ENCODE results near the gene EIF4E1B. TPM values are rescaled to one million over a fixed set of nuclear protein-coding genes. Genes with fewer than 3 reads are reported as not detected.

Gene EIF4E1B
- total RNA-seq, 2 experiments from 2014 or later, result not detected

- Mint-ChIP-seq H3K9me3 (ENCODE audit: insufficient read depth) (no peaks in the 10 kb centered on the region), H3K4me3 (no peak overlapping the region), H3K36me3 (ENCODE audit: low read depth) (no peaks in the 10 kb centered on the region), H3K27me3 (ENCODE audit: low read depth) (peaks cover 31% of the 10 kb centered on the region), H3K4me1 (ENCODE audit: low read depth) (no peaks in the 10 kb centered on the region), H3K27ac (no peak overlapping the region)
- DNase-seq (no peak), ATAC-seq (no peak)
- ChIA-PET CTCF (interaction anchor here (0.7 kb wide), 1 partner anchor 583 kb away, joined by 3 read pairs; no protein-coding TSS in a partner anchor), POLR2A (no interaction called here)
Observed at GRCh38 chr5:176687881-176688280, 57.4 kb downstream of the EIF4E1B start.

- Mint-ChIP-seq H3K36me3 (ENCODE audit: low read depth) (no peaks in the 10 kb centered on the region), H3K4me3 (no peak overlapping the region), H3K27me3 (ENCODE audit: low read depth) (peaks cover 38% of the 10 kb centered on the region), H3K4me1 (ENCODE audit: low read depth) (no peaks in the 10 kb centered on the region), H3K27ac (no peak overlapping the region), H3K9me3 (ENCODE audit: insufficient read depth) (no peaks in the 10 kb centered on the region)
- DNase-seq, result no peak
- no peak for ATAC-seq
- POLR2A ChIA-PET, result no interaction called here
- CTCF ChIA-PET, result interaction anchor here (1.5 kb wide), 1 partner anchor 30 kb away, joined by 8 read pairs; no protein-coding TSS in a partner anchor
Observed at GRCh38 chr5:176690911-176691310, 60.4 kb downstream of the EIF4E1B start.

GRCh38 chr5:176691524-176691923, 61.0 kb downstream of the EIF4E1B start:
- Mint-ChIP-seq H3K27me3 (ENCODE audit: low read depth) (peaks cover 41% of the 10 kb centered on the region), H3K4me1 (ENCODE audit: low read depth) (no peaks in the 10 kb centered on the region), H3K9me3 (ENCODE audit: insufficient read depth) (no peaks in the 10 kb centered on the region), H3K36me3 (ENCODE audit: low read depth) (no peaks in the 10 kb centered on the region), H3K4me3 (no peak overlapping the region), H3K27ac (no peak overlapping the region)
- no peak for DNase-seq
- CTCF ChIA-PET, result interaction anchor here (1.5 kb wide), 1 partner anchor 31 kb away, joined by 8 read pairs; no protein-coding TSS in a partner anchor
- POLR2A ChIA-PET, result no interaction called here
- no peak for ATAC-seq

GRCh38 chr5:176692326-176692725, 61.9 kb downstream of the EIF4E1B start:
- Mint-ChIP-seq H3K27ac (no peak overlapping the region), H3K27me3 (ENCODE audit: low read depth) (peaks cover 49% of the 10 kb centered on the region), H3K9me3 (ENCODE audit: insufficient read depth) (no peaks in the 10 kb centered on the region), H3K36me3 (ENCODE audit: low read depth) (no peaks in the 10 kb centered on the region), H3K4me3 (no peak overlapping the region), H3K4me1 (ENCODE audit: low read depth) (no peaks in the 10 kb centered on the region)
- ATAC-seq (no peak), DNase-seq (no peak)
- CTCF ChIA-PET, result no interaction called here
- POLR2A ChIA-PET, result no interaction called here

GRCh38 chr5:176692839-176693476, 62.5 kb downstream of the EIF4E1B start:
- ChIA-PET CTCF (interaction anchor here (2.4 kb wide), 1 partner anchor 32 kb away, joined by 11 read pairs; no protein-coding TSS in a partner anchor), POLR2A (no interaction called here)
- no peaks in the 10 kb centered on the region for H3K4me1 Mint-ChIP-seq (ENCODE audit: low read depth)
- peaks cover 55% of the 10 kb centered on the region for H3K27me3 Mint-ChIP-seq (ENCODE audit: low read depth)
- H3K4me3 Mint-ChIP-seq, result no peak overlapping the region
- no peak overlapping the region for H3K27ac Mint-ChIP-seq
- no peaks in the 10 kb centered on the region for H3K9me3 Mint-ChIP-seq (ENCODE audit: insufficient read depth)
- no peak for ATAC-seq
- no peak for DNase-seq
- H3K36me3 Mint-ChIP-seq (ENCODE audit: low read depth), result no peaks in the 10 kb centered on the region

- Mint-ChIP-seq H3K27me3 (ENCODE audit: low read depth) (peaks cover 59% of the 10 kb centered on the region), H3K9me3 (ENCODE audit: insufficient read depth) (no peaks in the 10 kb centered on the region), H3K36me3 (ENCODE audit: low read depth) (no peaks in the 10 kb centered on the region), H3K4me3 (no peak overlapping the region), H3K27ac (no peak overlapping the region), H3K4me1 (ENCODE audit: low read depth) (no peaks in the 10 kb centered on the region)
- no peak for ATAC-seq
- no peak for DNase-seq
- POLR2A ChIA-PET, result no interaction called here
- CTCF ChIA-PET, result interaction anchor here (2.4 kb wide), 1 partner anchor 33 kb away, joined by 11 read pairs; no protein-coding TSS in a partner anchor
Observed at GRCh38 chr5:176693477-176693851, 63.0 kb downstream of the EIF4E1B start.

- POLR2A ChIA-PET, result no interaction called here
- Mint-ChIP-seq H3K9me3 (ENCODE audit: insufficient read depth) (no peaks in the 10 kb centered on the region), H3K4me3 (no peak overlapping the region), H3K4me1 (ENCODE audit: low read depth) (no peaks in the 10 kb centered on the region), H3K27ac (no peak overlapping the region), H3K36me3 (ENCODE audit: low read depth) (no peaks in the 10 kb centered on the region), H3K27me3 (ENCODE audit: low read depth) (peaks cover 66% of the 10 kb centered on the region)
- no peak for ATAC-seq
- CTCF ChIA-PET, result interaction anchor here (2.4 kb wide), 1 partner anchor 34 kb away, joined by 11 read pairs; no protein-coding TSS in a partner anchor
- DNase-seq, result no peak
Observed at GRCh38 chr5:176694146-176694545, 63.7 kb downstream of the EIF4E1B start.

GRCh38 chr5:176694631-176695030, 64.2 kb downstream of the EIF4E1B start:
- peaks cover 64% of the 10 kb centered on the region for H3K27me3 Mint-ChIP-seq (ENCODE audit: low read depth)
- ATAC-seq (no peak), DNase-seq (no peak)
- POLR2A ChIA-PET, result no interaction called here
- no peaks in the 10 kb centered on the region for H3K36me3 Mint-ChIP-seq (ENCODE audit: low read depth)
- H3K9me3 Mint-ChIP-seq (ENCODE audit: insufficient read depth), result no peaks in the 10 kb centered on the region
- H3K4me3 Mint-ChIP-seq, result no peak overlapping the region
- H3K27ac Mint-ChIP-seq, result no peak overlapping the region
- CTCF ChIA-PET, result interaction anchor here (2.4 kb wide), 1 partner anchor 34 kb away, joined by 11 read pairs; no protein-coding TSS in a partner anchor
- H3K4me1 Mint-ChIP-seq (ENCODE audit: low read depth), result no peaks in the 10 kb centered on the region

- ATAC-seq, result no peak
- ChIA-PET POLR2A (no interaction called here), CTCF (interaction anchor here (2.4 kb wide), 1 partner anchor 35 kb away, joined by 11 read pairs; no protein-coding TSS in a partner anchor)
- no peaks in the 10 kb centered on the region for H3K36me3 Mint-ChIP-seq (ENCODE audit: low read depth)
- H3K27ac Mint-ChIP-seq, result no peak overlapping the region
- H3K4me1 Mint-ChIP-seq (ENCODE audit: low read depth), result no peaks in the 10 kb centered on the region
- H3K9me3 Mint-ChIP-seq (ENCODE audit: insufficient read depth), result no peaks in the 10 kb centered on the region
- DNase-seq, result no peak
- peaks cover 64% of the 10 kb centered on the region for H3K27me3 Mint-ChIP-seq (ENCODE audit: low read depth)
- H3K4me3 Mint-ChIP-seq, result no peak overlapping the region
Observed at GRCh38 chr5:176695073-176695472, 64.6 kb downstream of the EIF4E1B start.

Small RNAs within 50 kb of the gene (microRNA-seq; reads per million reads assigned to microRNA genes)
- gene MIR4281, result not detected

Other genes with a start within 250 kb of the EIF4E1B start
- gene NOP16, start 242.1 kb upstream of the EIF4E1B start, total RNA-seq, result 10 to 100 TPM; 44.5 to 46.3 TPM
- gene HIGD2A, start 241.9 kb upstream of the EIF4E1B start, total RNA-seq, result 100 to 1,000 TPM; 129 to 142 TPM
- 10 to 100 TPM; 65.4 to 67.7 TPM for gene CLTB, start 214.1 kb upstream of the EIF4E1B start, total RNA-seq
- 10 to 100 TPM; 31.3 to 31.4 TPM for gene FAF2, start 182.3 kb upstream of the EIF4E1B start, total RNA-seq
- 10 to 100 TPM; 88.3 to 92.7 TPM for gene RNF44, start 93.3 kb upstream of the EIF4E1B start, total RNA-seq
- 1 to 10 TPM; 2.1 to 2.2 TPM for gene CDHR2, start 81.3 kb upstream of the EIF4E1B start, total RNA-seq
- gene GPRIN1, start 20.5 kb upstream of the EIF4E1B start, total RNA-seq, result 1 to 10 TPM; 1.9 to 2.5 TPM
- gene SNCB, start 141 bp upstream of the EIF4E1B start, total RNA-seq, result not detected
- gene TSPAN17, start 16.8 kb downstream of the EIF4E1B start, total RNA-seq, result 10 to 100 TPM; 41.6 to 47.4 TPM
- not detected for gene UNC5A, start 179.9 kb downstream of the EIF4E1B start, total RNA-seq